NCI-H1092 treated with DMSO at 0.1 percent for 48 hours (cell line): ENCODE results near the gene EFHC1.
"Not testable (repeated sequence)": the region's sequence is repeated elsewhere in the genome, so short reads cannot be mapped to it uniquely, and the experiment has no call there.

Experiments used
- DNase-seq: peaks from one replicate; lab custom pipeline; 2025; lab: John Stamatoyannopoulos, UW

EFHC1 gene

GRCh38 chr6:52419809-52420667 is at the start of gene EFHC1:
TSS of gene EFHC1 (plus strand) at chr6:52420342. CDS start at chr6:52420411, 69 bp downstream.
- DNase-seq: peak; percentile 95

- DNase-seq: no peak
Measured at GRCh38 chr6:52371656-52372191, 48.4 kb upstream of the EFHC1 start.

- DNase-seq: no peak
Measured at GRCh38 chr6:52373151-52373690, 46.9 kb upstream of the EFHC1 start.

GRCh38 chr6:52374247-52374646 is 45.9 kb upstream of the EFHC1 start:
- no peak for DNase-seq

- DNase-seq: no peak
Measured at GRCh38 chr6:52375780-52376556, 44.2 kb upstream of the EFHC1 start.

- DNase-seq: no peak
Measured at GRCh38 chr6:52376763-52377162, 43.4 kb upstream of the EFHC1 start.

GRCh38 chr6:52377538-52378221 is 42.5 kb upstream of the EFHC1 start:
- DNase-seq: no peak

GRCh38 chr6:52381249-52381648 is 38.9 kb upstream of the EFHC1 start:
- no peak for DNase-seq

GRCh38 chr6:52384145-52384766 is 35.9 kb upstream of the EFHC1 start:
- no peak for DNase-seq

- no peak for DNase-seq
Measured at GRCh38 chr6:52385074-52385473, 35.1 kb upstream of the EFHC1 start.

- DNase-seq: not testable (repeated sequence)
Measured at GRCh38 chr6:52388119-52388518, 32.0 kb upstream of the EFHC1 start.

- DNase-seq: peak; percentile 15
Measured at GRCh38 chr6:52388790-52389189, 31.4 kb upstream of the EFHC1 start.

- no peak for DNase-seq
Measured at GRCh38 chr6:52389264-52389625, 30.9 kb upstream of the EFHC1 start.

- DNase-seq: peak; percentile 66
Measured at GRCh38 chr6:52389626-52390360, 30.3 kb upstream of the EFHC1 start.

- peak; percentile 40 for DNase-seq
Measured at GRCh38 chr6:52390361-52390727, 29.8 kb upstream of the EFHC1 start.

- DNase-seq: no peak
Measured at GRCh38 chr6:52391599-52391998, 28.5 kb upstream of the EFHC1 start.

GRCh38 chr6:52392944-52393343 is 27.2 kb upstream of the EFHC1 start:
- DNase-seq: no peak

- no peak for DNase-seq
Measured at GRCh38 chr6:52393780-52394179, 26.4 kb upstream of the EFHC1 start.

- no peak for DNase-seq
Measured at GRCh38 chr6:52394251-52394666, 25.9 kb upstream of the EFHC1 start.

- DNase-seq: no peak
Measured at GRCh38 chr6:52395969-52396368, 24.2 kb upstream of the EFHC1 start.
